22Rv1 (cell line): ENCODE measurements around the gene CCNJ.

Experiments
- H3K27ac ChIP-seq: fragments of 450-650 bp; 2 replicates; pipeline ENCODE4 v1.5.1; 2017
- ZFX ChIP-seq: fragments of 450-650 bp; IDR thresholded peaks from 2 replicates; pipeline ENCODE4 v1.6.1; 2017; ENCODE audit warnings: antibody characterized with exemption, borderline replicate concordance
- TF ChIP-seq, protein P1 (sequence below): fragments of 450-650 bp; IDR thresholded peaks from 2 replicates; pipeline ENCODE4 v1.5.1; 2017; ENCODE audit warnings: mild to moderate bottlenecking

Gene CCNJ

GRCh38 chr10:96082153-96082552, 38.8 kb downstream of the CCNJ start:
- no peak overlapping the region for H3K27ac ChIP-seq
- TF ChIP-seq, protein P1, sequence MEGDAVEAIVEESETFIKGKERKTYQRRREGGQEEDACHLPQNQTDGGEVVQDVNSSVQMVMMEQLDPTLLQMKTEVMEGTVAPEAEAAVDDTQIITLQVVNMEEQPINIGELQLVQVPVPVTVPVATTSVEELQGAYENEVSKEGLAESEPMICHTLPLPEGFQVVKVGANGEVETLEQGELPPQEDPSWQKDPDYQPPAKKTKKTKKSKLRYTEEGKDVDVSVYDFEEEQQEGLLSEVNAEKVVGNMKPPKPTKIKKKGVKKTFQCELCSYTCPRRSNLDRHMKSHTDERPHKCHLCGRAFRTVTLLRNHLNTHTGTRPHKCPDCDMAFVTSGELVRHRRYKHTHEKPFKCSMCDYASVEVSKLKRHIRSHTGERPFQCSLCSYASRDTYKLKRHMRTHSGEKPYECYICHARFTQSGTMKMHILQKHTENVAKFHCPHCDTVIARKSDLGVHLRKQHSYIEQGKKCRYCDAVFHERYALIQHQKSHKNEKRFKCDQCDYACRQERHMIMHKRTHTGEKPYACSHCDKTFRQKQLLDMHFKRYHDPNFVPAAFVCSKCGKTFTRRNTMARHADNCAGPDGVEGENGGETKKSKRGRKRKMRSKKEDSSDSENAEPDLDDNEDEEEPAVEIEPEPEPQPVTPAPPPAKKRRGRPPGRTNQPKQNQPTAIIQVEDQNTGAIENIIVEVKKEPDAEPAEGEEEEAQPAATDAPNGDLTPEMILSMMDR = no peak
- no peak for TF ChIP-seq ZFX

DNA sequence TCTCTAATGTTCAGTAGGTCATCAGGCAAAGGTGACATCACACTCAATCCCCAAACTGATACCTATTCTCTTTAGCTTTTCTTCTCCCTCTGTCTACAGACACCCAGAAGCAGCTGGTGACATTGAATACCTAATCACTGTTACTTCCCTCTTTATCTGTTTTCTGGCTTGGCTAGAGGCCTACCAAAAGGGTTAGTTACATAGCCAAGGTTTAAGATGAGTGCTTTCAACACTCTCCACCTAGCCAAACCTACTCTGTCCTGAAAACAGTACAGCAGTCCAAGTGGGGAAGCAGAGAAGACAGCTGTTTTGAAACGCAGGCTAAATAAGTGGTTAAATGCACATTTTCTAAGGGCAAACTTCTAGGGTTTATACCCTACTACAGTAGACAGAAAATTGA, 39.4 kb downstream of the CCNJ start:
- TF ChIP-seq, protein P1 = no peak
- TF ChIP-seq ZFX = no peak
- H3K27ac ChIP-seq = no peak overlapping the region

DNA sequence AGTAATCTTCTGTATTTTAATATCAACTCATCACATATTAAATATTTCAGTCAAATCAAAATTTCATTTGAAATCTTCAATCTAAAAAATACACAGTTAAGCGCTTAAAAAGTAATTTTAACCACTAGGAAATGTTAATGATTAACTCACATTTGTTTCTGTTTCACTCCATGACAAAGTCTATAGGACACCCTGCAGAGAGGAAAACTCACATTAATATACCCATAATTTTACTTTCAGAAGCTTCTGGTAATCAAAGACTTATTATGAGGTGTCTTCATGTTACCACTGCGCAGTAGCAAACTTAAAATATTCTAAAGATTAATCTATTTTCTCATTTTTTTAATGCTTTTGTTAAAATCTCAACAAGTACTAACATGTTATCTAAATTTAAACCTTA, 45.7 kb downstream of the CCNJ start:
- TF ChIP-seq, protein P1 = no peak
- no peak for TF ChIP-seq ZFX
- H3K27ac ChIP-seq = peak overlapping the region; percentile 95

- TF ChIP-seq ZFX = no peak
- TF ChIP-seq, protein P1 = no peak
- H3K27ac ChIP-seq = peak overlapping the region; percentile 95
Measured at GRCh38 chr10:96089670-96090462, 46.5 kb downstream of the CCNJ start.

- peak overlapping the region; percentile 95 for H3K27ac ChIP-seq
- TF ChIP-seq, protein P1 = no peak
- no peak for TF ChIP-seq ZFX
Measured at GRCh38 chr10:96090463-96090800, 47.0 kb downstream of the CCNJ start.

DNA sequence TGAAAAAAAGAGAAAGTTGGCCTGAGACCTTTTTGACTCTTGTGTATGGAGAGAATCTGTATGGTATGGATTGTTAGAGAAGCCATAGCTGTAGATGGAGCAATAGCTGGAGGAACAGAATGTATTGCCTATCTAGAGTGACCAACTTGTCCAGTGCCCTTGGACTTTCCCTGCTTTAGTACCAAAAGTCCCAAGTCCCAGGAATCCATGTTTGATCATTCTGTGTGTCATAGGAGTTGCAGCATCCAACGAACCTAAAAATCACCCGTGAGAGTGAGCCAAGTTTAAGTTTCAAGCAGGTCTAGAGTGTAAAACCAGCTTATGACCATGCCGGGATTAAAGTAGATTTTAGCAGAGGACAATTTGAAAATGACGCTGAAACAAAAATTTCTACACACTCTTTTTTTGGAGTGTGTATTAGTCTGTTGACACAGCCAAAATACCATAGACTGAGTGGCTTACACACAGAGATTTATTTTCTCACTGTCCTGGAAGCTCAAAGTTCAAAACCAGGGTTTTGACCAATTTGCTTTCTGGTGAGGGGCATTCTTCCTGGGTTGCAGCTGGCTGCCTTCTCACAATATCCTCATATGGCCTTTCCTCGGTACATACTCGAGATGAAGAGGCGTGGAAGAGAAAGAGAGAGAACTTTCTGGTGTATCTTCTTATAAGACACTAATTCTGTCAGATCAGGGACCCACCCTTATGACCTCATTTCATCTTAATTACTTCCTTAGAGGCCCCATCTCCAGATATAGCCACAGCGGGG, 49.8 kb downstream of the CCNJ start:
- TF ChIP-seq, protein P1 = no peak
- no peak for TF ChIP-seq ZFX
- H3K27ac ChIP-seq = no peak overlapping the region

DNA sequence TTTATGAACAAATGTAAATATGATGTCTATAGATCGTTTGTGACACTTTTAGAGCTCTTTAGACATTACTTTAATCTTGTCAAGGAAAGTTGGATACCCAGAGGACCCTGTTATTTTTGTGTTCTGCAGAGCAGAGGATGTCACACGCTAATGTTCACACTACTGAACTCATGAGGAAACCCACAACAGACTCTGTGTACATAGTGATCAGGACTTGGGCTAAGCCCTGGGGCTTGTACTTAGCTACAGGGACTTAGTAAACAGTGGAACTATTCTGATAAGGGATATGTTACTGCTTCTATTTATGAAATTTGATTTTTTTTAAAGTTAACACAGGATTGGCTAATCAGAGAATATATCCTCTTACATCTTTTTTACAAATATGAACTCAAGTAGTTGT, 50.6 kb downstream of the CCNJ start:
- TF ChIP-seq, protein P1 = no peak
- TF ChIP-seq ZFX = no peak
- no peak overlapping the region for H3K27ac ChIP-seq
